ENCODE data around the gene PCYT1B.

DNA sequence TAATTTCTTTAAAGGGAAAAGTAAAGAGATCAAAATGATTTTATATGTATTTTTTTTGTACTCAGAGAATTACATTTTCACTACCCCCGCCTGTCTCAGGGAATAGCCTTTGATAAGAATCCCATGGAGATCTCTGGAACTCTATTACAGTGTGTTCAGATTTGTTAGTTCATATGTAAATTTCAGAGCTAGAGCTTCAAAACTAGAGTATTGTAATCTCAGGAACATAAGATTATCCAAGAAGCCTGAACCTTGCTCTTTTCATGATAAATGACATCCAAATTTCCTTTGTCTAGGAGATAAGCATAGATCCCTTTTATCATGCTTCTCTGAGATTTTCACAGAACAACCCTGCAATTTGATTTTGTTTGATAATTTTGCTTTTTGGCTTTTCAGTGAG is 99.2 kb downstream of the PCYT1B start:
- TF ChIP-seq, protein P1, sequence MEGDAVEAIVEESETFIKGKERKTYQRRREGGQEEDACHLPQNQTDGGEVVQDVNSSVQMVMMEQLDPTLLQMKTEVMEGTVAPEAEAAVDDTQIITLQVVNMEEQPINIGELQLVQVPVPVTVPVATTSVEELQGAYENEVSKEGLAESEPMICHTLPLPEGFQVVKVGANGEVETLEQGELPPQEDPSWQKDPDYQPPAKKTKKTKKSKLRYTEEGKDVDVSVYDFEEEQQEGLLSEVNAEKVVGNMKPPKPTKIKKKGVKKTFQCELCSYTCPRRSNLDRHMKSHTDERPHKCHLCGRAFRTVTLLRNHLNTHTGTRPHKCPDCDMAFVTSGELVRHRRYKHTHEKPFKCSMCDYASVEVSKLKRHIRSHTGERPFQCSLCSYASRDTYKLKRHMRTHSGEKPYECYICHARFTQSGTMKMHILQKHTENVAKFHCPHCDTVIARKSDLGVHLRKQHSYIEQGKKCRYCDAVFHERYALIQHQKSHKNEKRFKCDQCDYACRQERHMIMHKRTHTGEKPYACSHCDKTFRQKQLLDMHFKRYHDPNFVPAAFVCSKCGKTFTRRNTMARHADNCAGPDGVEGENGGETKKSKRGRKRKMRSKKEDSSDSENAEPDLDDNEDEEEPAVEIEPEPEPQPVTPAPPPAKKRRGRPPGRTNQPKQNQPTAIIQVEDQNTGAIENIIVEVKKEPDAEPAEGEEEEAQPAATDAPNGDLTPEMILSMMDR (IDR thresholded peaks at IDR 0.05; ENCODE audit: low read depth, low read length) = no peak
- no peak for TF ChIP-seq MYC (IDR thresholded peaks at IDR 0.05; ENCODE audit: low read depth, low read length)
- no peak for TF ChIP-seq POLR2A (IDR thresholded peaks at IDR 0.05; ENCODE audit: extremely low read depth, insufficient read length)
- TF ChIP-seq, protein P2, sequence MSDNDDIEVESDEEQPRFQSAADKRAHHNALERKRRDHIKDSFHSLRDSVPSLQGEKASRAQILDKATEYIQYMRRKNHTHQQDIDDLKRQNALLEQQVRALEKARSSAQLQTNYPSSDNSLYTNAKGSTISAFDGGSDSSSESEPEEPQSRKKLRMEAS (IDR thresholded peaks at IDR 0.05; ENCODE audit: low read depth, low read length) = no peak

All from NB4 (cell line).